Stimulated activated CD8-positive, alpha-beta memory T cell treated with anti-CD3 and anti-CD28 coated beads, Interleukin-7, amount 100 ng/mL, for 4 hours (primary cell): Measurements from ENCODE around the gene LTBP4.
"Not testable (repeated sequence)": the region's sequence is repeated elsewhere in the genome, so short reads cannot be mapped to it uniquely, and the experiment has no call there.

ENCODE experiments used
- DNase-seq, 2 donors: peaks; one replicate each; pipeline ENCODE4 v3.0.0-alpha.2; 2020; ENCODE audit warnings: low read depth in 2 of 2

The LTBP4 gene

GRCh38 chr19:40601134-40601974, at the start of gene LTBP4:
Gene LTBP4 (plus strand): TSS chr19:40601369. CDS start chr19:40601388, 19 bp downstream.
- peak in 1 of 2 donors; percentile 49 for DNase-seq

DNA sequence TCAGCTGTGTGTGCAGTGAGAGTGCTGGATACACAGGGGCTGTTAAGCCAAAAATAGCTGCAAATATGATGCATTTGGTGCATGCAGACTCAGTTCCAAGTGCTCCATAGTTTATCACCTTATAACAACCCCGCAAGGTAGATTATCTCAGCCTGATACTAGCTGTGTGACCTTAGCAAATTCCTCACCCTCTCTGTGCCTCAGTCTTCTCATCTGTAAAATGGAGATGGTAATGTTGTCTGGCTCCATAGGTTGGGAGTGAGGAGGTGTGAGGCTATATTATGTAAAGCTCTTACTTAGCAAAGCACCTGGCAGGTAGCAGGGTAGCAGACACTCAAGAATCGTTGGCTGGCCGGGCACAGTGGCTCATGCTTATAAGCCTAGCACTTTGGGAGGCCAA, 48.3 kb upstream of the LTBP4 start:
- no peak for DNase-seq

- no peak for DNase-seq
These were observed 47.0 kb upstream of the LTBP4 start for GRCh38 chr19:40553885-40554857.

- DNase-seq, result no peak
These were observed 45.0 kb upstream of the LTBP4 start for GRCh38 chr19:40555978-40556689.

DNA sequence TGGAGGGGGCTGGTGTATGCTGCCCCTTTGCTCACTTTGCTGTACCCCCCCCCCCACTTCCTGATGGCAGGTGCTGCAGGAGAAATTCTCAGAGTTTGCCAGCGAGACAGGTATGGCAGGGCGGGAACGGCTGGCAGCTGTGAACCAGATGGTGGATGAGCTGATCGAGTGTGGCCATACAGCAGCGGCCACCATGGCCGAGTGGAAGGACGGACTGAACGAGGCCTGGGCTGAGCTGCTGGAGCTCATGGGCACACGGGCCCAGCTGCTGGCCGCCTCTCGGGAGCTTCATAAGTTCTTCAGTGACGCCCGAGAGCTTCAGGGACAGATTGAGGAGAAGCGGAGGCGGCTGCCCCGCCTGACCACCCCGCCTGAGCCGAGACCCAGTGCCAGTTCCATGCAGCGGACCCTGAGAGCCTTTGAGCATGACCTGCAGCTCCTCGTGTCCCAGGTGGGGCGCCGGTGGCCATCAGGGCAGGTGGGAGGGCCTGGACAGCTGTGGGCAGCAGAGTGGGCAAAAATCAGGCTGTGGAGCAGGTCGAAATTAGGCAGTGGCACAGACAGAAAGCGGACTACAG, 44.1 kb upstream of the LTBP4 start:
- no peak for DNase-seq

DNA sequence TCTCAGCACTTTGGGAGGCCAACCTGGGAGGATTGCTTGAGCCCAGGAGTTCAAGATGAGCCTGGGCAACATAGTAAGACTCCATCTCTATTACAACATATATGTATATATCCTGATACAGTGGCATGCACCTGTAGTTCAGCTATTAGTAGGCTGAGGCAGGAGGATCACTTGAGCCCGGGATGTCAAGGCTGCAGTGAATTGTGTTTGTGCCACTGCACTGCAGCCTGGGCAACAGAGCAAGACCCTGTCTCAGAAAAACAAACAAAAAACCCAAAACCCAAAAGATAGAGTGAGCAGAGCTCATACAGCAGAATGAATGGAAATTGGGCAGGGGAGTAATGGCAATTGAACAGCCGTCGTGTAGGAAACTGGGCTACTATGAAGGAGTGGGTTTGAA, 41.8 kb upstream of the LTBP4 start:
- DNase-seq, result no peak

GRCh38 chr19:40560092-40560507, 41.1 kb upstream of the LTBP4 start:
- DNase-seq, result no peak

GRCh38 chr19:40561947-40562346, 39.2 kb upstream of the LTBP4 start:
- no peak for DNase-seq

DNA sequence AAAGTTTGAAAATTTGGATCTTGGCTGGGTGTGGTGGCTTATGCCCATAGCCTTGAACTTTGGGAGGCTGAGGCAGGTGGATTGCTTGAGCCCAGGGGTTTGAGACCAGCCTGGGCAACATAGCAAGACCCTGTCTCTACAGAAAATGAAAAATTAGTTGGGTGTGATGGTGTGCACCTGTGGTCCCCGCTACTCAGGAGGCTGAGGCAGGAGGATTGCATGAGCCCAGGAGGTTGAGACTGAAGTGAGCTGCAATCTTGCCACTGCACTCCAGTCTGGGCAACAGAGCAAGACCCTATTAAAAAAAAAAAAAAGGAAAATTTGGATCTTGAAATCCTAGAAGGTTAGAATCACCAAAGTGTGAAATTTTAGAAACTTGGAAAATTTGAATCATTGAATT, 36.6 kb upstream of the LTBP4 start:
- not testable (repeated sequence) for DNase-seq

- no peak for DNase-seq
These were observed 35.8 kb upstream of the LTBP4 start for GRCh38 chr19:40565355-40565754.

GRCh38 chr19:40565910-40566495, 35.2 kb upstream of the LTBP4 start:
- no peak for DNase-seq

DNA sequence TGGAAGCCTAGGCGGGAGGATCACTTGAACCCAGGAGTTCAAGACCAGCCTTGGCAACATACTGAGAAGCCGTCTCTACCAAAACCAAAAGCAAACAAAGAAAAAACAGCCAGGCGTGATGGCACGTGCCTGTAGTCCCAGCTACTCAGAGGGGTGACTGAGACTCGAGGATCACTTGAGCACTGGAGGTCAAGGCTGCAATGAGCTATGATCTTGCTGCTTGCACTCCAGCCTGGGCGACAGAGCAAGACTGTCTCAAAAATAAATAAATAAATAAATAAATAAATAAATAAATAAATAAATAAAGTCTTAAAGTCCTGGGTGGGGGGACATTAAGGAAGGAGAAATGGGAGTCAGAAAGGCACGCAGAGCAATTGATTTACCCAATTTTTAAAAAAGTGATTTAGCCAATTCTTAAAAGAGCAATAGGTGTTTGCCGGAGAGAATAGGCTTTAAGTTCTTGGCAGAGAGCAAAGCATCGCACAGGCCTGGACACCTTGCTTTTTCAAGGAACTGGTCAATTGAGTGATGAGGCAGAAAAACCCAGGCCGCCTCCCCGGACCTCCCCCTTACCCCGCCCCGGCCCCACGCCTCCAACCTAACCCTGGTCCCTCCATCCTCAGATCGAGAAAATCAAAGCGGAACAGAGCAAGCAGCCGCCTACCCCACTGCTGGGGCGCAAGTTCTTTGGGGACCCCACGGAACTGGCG, 34.0 kb upstream of the LTBP4 start:
- DNase-seq, result no peak

DNA sequence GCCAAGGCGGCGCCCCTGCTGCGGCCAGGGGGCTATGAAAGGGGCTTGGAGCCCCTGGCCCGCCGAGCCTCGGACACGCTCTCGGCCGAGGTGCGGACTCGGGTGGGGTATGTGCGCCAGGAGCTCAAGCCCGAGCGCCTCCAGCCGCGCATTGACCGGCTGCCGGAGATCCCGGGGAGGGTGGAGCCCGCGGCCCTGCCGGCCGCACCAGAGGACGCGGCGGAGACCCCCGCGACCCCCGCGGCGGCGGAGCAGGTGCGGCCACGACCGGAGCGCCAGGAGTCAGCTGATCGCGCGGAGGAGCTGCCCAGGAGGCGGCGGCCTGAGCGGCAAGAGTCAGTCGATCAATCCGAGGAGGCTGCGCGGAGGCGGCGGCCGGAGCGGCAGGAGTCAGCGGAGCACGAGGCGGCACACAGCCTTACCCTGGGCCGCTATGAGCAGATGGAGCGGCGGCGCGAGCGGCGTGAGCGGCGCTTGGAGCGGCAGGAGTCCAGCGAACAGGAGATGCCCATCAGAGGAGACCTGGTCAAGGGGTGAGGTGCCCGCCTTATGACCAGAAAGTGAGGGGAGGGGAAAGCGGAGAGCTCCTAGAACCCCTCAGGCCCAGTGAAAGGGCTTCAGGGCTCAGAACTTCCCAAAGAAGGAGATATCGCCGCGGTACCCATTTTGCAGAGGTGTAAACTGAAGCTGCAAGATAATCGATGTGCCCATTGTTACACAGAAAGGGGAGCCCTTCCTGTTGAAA, 33.2 kb upstream of the LTBP4 start:
- DNase-seq, result no peak

DNA sequence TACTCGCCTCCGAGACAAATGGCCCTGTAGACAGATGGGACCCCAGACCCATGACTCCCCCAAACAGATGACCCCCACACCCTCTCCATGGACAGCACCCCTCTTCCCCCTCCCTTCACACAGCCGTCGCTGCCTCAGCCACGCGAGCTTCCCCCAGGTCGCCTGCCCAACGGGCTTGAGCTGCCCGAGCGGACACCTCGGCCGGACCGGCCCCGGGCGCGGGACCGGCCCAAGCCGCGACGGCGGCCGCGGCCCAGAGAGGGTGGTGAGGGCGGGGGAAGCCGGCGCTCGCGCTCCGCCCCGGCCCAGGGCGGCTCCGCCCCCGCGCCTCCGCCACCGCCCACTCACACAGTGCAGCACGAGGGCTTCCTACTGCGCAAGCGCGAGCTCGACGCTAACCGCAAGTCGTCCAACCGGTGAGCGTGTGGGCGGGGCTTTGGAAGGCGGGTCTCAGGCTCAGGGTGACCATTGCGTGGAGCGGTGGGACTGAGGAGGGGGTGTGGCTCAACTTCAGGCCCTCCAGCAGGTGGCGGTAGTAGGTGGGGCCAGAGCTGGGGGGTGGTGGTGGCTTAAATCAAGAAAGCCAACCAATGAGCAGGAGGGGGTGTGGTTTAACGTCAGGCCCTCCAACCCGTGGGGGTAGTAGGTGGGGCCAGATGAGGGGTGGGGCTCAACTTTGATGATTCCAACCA, 30.7 kb upstream of the LTBP4 start:
- DNase-seq, result peak; percentile 89 to 91

GRCh38 chr19:40571005-40571318, 30.2 kb upstream of the LTBP4 start:
- DNase-seq, result no peak

DNA sequence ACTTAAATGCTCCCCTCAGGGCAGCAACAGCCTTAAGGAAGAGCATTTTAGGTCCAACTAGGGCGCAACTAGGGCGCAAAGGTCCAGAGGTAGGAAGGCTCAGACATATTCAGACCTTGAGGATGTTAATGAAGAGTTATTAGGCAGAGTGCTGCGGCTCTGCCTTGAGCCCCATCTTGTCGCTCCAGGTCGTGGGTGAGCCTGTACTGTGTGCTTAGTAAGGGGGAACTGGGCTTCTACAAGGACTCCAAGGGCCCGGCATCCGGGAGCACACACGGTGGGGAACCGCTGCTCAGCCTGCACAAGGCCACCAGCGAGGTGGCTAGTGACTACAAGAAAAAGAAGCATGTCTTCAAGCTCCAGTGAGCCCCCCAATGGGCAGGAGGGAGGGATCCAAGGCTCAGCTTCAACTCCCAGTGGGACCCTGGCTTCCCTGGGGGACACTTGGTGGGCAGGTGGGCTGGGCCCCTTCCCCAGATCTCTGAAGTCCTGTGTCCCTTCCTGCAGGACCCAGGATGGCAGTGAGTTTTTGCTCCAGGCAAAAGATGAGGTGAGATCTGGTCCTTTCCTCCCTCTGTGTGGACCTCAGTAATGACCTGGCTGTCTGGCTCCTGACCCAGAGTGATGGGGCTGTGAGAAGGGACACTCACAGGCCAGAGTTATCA, 29.2 kb upstream of the LTBP4 start:
- no peak for DNase-seq

- no peak for DNase-seq
These were observed 25.8 kb upstream of the LTBP4 start for GRCh38 chr19:40575326-40575725.

GRCh38 chr19:40576151-40576584, 25.0 kb upstream of the LTBP4 start:
- no peak for DNase-seq
